ENCODE results near the gene GNAO1. TPM values are rescaled to one million over a fixed set of nuclear protein-coding genes. Genes with fewer than 3 reads are reported as not detected.

The GNAO1 gene
- total and polyA plus RNA-seq, 2 of the 13 experiments (the other 11 are each of a cell fraction or from before 2014, with no cell fraction given), result not detected

- TF ChIP-seq, protein P1, sequence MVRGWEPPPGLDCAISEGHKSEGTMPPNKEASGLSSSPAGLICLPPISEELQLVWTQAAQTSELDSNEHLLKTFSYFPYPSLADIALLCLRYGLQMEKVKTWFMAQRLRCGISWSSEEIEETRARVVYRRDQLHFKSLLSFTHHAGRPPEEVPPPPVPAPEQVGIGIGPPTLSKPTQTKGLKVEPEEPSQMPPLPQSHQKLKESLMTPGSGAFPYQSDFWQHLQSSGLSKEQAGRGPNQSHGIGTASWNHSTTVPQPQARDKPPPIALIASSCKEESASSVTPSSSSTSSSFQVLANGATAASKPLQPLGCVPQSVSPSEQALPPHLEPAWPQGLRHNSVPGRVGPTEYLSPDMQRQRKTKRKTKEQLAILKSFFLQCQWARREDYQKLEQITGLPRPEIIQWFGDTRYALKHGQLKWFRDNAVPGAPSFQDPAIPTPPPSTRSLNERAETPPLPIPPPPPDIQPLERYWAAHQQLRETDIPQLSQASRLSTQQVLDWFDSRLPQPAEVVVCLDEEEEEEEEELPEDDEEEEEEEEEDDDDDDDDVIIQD (CRISPR knock-in tag; IDR thresholded peaks at IDR 0.05; ENCODE audit: low read depth), result 0 out of 2 replicates have a peak, but pooled peaks have one; percentile 30
- TF ChIP-seq ZNF543 (CRISPR knock-in tag; IDR thresholded peaks at IDR 0.05), result 0 out of 2 replicates have a peak, but pooled peaks have one; percentile 36
- TF ChIP-seq SMARCC2 (IDR thresholded peaks at IDR 0.05), result no peak
- TF ChIP-seq, protein P2, sequence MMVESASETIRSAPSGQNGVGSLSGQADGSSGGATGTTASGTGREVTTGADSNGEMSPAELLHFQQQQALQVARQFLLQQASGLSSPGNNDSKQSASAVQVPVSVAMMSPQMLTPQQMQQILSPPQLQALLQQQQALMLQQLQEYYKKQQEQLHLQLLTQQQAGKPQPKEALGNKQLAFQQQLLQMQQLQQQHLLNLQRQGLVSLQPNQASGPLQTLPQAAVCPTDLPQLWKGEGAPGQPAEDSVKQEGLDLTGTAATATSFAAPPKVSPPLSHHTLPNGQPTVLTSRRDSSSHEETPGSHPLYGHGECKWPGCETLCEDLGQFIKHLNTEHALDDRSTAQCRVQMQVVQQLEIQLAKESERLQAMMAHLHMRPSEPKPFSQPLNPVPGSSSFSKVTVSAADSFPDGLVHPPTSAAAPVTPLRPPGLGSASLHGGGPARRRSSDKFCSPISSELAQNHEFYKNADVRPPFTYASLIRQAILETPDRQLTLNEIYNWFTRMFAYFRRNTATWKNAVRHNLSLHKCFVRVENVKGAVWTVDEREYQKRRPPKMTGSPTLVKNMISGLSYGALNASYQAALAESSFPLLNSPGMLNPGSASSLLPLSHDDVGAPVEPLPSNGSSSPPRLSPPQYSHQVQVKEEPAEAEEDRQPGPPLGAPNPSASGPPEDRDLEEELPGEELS (CRISPR knock-in tag; IDR thresholded peaks at IDR 0.05), result peak; percentile 38; the same call in 1 of the 2 replicates
- no peak for TF ChIP-seq NFE2 (CRISPR knock-in tag; IDR thresholded peaks at IDR 0.05)
- TF ChIP-seq ISX (CRISPR knock-in tag; conservative IDR thresholded peaks at IDR 0.05), result no peak
- TF ChIP-seq BRF2 (CRISPR knock-in tag; IDR thresholded peaks at IDR 0.05), result 0 out of 2 replicates have a peak, but pooled peaks have one; percentile 32
- TF ChIP-seq, protein P3, sequence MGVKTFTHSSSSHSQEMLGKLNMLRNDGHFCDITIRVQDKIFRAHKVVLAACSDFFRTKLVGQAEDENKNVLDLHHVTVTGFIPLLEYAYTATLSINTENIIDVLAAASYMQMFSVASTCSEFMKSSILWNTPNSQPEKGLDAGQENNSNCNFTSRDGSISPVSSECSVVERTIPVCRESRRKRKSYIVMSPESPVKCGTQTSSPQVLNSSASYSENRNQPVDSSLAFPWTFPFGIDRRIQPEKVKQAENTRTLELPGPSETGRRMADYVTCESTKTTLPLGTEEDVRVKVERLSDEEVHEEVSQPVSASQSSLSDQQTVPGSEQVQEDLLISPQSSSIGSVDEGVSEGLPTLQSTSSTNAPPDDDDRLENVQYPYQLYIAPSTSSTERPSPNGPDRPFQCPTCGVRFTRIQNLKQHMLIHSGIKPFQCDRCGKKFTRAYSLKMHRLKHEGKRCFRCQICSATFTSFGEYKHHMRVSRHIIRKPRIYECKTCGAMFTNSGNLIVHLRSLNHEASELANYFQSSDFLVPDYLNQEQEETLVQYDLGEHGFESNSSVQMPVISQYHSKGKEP (CRISPR knock-in tag; IDR thresholded peaks at IDR 0.05), result no peak
- TF ChIP-seq KAT2B (IDR thresholded peaks at IDR 0.05; ENCODE audit: borderline replicate concordance, low read depth, low read length), result no peak
- TF ChIP-seq SOX6 (IDR thresholded peaks at IDR 0.05), result no peak
- no peak for TF ChIP-seq SOX6 (CRISPR knock-in tag; IDR thresholded peaks at IDR 0.05)
- TF ChIP-seq LCORL (IDR thresholded peaks at IDR 0.05), result no peak
- peak; percentile 89 for TF ChIP-seq LCORL (CRISPR knock-in tag; IDR thresholded peaks at IDR 0.05)
- no peak for TF ChIP-seq ZNF83 (CRISPR knock-in tag; IDR thresholded peaks at IDR 0.05; ENCODE audit: borderline replicate concordance)
- TF ChIP-seq JUNB (CRISPR knock-in tag; IDR thresholded peaks at IDR 0.05; ENCODE audit: borderline replicate concordance), result no peak
- TF ChIP-seq RELA (CRISPR knock-in tag; IDR thresholded peaks at IDR 0.05), result no peak
- TF ChIP-seq ZNF781 (CRISPR knock-in tag; IDR thresholded peaks at IDR 0.05; ENCODE audit: borderline replicate concordance, not compliant biosample characterization), result peak; percentile 54
- no peak for TF ChIP-seq ZNF549 (CRISPR knock-in tag; IDR thresholded peaks at IDR 0.05)
- no peak; the same call in 1 of the 2 replicates for TF ChIP-seq LBX2 (CRISPR knock-in tag; IDR thresholded peaks at IDR 0.05; ENCODE audit: borderline replicate concordance)
- TF ChIP-seq CCDC6 (CRISPR knock-in tag; IDR thresholded peaks at IDR 0.05), result peak; percentile 90; the same call in 1 of the 2 replicates
- 0 out of 2 replicates have a peak, but pooled peaks have one; percentile 42 for TF ChIP-seq ZFP36L2 (CRISPR knock-in tag; IDR thresholded peaks at IDR 0.05)
- TF ChIP-seq, protein P4, sequence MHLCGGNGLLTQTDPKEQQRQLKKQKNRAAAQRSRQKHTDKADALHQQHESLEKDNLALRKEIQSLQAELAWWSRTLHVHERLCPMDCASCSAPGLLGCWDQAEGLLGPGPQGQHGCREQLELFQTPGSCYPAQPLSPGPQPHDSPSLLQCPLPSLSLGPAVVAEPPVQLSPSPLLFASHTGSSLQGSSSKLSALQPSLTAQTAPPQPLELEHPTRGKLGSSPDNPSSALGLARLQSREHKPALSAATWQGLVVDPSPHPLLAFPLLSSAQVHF (CRISPR knock-in tag; IDR thresholded peaks at IDR 0.05), result no peak
These were observed 165.3 kb downstream of the GNAO1 start (continued) for GRCh38 chr16:56356276-56357240.

Data from HepG2 (cell line).